GM19043 (cell line): ENCODE results near the gene TUSC2.
"Not testable (repeated sequence)": the region's sequence is repeated elsewhere in the genome, so short reads cannot be mapped to it uniquely, and the experiment has no call there.

Source experiments
- ATAC-seq: cut with Tn5 transposase; IDR thresholded peaks from one replicate; pipeline ENCODE4 v1.9.1; 2021; ENCODE audit warnings: low read depth; ENCODE audit not compliant: unreplicated experiment

TUSC2 gene

DNA sequence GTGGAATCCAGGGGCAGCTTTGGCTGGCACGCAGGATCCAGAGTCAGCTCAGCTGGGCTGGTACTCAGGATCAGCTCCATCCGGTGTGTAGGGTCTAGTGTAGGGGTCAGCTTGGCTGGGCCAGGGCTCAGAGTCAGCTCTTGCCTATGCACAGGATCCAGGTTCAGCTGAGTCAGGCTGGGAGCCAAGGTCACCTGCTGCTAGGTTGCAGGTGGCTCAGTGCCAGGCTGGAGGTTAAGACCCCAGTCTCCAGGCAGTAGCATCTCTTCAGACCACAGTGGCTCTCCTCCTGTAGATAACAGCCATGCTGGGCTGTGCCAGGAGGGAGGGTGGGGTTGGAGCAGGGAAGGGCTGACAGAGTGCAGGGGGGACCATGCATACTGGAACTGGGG is 30.6 kb downstream of the TUSC2 start:
- no peak for ATAC-seq

DNA sequence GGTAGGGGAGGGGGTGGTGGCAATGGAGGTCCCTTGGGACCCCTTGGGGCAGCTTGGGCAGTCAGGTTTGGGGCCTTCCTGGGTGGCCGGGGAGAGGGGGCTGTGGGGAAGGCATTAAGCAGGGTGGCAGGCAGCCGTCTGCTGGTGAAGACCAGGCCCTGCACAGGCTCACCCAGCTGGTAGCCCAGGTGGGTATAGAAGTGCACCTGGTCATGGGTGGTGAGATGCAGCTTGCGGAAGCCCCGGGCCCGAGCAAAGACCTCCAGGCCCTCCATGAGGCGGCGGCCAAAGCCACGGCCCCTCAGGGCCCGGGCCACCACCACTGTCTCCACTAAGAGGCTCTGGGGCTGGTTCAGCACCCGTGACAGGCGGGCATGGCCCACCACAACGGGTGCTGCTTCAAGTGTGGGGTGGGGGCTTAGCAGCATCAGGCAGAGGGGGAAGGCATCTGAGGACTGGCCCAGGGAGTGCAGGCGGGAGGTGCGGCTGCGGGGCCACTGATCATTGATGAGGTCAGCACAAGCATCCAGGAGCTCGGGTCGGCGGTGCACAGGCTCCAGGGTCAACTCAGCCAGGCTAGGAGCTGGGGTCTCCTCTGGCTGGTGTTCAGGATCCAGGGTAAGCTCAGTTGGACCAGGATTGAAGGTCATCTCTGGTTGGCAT is 31.2 kb downstream of the TUSC2 start:
- no peak for ATAC-seq

DNA sequence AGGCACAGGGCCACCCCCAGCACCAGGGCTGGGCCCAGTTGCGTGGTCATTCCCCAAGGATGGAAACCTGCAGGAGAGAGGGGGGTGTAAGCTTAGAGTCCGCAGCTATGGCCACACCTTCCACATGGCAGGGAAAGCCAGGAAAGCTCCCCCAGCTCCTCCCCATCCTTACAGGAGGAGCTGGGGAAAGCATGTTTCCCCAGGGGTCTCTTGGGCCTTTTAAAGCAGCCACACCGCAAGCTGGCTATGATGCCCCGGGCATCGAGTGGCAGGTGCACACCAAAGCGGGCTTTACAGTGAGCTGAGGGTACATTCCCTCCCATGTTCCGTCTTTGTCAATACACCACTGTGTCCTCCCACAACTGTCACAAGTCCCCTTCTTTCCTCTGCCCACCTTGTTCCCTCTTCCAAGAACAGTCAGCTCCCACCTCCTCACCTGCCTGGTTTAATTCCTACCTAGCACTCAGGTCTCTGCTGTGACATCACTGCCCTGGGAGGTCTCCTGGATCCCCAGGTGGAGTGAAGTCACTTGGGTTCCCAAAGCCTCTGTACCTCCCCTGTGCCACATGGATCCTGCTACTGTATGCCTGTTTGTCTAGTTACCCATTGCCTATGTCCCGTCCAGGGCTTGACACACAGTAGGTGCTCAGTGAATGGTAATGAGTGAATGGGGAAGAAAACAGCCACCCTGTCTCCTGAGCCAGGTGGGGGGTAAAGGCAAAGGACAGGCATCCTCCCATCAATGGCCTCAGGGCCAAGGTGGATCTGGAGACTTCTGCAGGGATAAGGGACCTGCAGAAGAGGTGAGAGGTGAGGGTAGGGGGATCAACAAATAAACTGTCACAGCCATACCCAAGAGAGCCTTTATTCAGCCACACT is 32.2 kb downstream of the TUSC2 start:
- ATAC-seq: no peak

DNA sequence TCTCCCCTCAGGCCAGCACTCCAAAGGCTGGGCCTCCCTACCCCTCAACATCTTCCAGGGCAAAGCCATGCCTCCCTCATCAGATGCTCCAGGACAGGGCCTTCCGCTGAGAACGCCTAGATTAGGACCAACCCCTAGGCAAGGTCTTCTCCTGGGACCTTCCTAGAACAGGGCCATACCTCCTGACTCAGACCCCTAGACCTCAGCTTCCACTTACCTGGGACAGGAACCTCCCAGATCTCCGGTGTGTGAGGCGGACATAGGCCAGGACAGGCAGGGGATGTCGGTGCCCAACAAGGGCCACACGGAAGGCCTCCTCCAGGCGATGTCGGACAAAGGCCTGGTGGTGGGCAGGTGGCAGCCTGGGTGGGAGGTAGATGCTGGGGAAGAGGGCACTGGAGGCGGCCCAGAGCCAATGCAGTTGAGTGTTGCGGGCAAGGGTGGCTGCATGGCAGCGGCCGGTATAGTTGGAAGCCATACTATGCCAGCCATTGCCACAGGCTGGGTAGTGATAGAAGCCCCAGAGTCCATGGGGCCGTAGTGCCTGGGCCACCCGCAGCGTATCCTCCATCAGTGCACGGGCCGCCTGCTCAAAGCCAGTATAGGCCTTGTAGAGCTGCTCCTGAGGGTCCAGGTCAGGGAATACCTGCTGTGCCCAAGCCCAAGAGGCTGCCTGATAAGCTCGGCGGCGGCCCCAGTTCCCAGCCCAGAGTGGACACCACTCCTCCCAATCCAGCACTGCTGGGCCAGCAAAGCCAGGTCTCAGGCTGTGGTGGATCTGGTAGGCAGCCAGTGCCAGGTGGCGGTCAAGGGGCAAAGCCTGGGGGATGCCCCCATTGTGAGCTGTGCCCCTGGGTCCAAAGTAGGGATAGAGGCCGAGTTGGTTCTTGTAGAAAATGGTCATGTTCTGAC is 33.3 kb downstream of the TUSC2 start:
- no peak for ATAC-seq

DNA sequence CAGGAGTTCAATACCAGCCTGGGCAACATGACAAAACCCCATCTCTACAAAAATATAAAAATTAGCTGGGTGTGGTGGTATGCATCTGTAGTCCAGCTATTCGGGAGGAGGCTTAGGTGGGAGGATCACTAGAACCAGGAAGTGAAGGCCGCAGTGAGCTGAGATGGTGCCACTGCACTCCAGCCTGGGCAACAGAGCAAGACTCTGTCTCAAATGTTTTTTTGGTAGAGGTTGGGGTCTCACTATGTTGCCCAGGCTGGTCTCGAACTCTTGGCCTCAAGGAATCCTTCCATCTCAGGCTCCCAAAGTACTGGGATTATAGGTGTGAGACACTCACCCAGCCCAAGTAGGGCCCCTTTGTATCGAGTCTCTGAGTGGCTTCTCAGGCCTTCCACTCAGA is 33.9 kb downstream of the TUSC2 start:
- ATAC-seq: no peak

DNA sequence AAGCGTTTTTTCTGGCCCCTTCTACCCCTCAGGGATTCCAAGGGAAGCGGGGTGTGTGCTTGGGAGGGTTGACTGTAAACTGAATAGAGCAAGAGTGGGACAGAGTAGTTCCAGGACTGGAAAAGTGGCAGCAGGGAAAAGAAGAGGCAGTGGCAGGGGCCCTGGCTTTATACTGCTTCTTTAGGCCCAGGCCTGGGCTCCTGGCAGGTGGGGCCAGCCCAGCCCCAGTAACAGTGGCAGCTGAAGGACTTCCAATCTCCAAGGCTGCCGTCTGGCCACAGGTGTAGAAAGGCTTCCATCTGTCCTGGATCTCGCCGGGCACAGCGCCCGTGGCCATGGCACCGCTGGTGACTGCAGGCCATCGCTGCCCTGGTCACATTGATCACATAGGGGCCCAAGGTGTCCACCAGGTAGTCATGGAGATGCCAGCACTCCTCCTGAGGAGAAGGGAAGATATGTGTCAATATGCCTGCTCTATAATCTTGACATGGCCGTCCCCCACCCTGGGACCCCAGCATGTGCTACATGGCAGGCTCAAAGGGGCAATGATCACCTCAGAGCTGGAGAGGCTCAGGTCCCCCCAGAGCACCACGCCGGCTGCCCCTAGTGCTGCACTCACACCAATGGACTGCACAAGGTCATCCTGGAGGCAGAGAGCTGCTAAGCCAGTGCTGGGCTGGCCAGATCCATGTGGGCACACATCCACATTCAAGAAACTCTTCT is 34.8 kb downstream of the TUSC2 start:
- no peak for ATAC-seq

DNA sequence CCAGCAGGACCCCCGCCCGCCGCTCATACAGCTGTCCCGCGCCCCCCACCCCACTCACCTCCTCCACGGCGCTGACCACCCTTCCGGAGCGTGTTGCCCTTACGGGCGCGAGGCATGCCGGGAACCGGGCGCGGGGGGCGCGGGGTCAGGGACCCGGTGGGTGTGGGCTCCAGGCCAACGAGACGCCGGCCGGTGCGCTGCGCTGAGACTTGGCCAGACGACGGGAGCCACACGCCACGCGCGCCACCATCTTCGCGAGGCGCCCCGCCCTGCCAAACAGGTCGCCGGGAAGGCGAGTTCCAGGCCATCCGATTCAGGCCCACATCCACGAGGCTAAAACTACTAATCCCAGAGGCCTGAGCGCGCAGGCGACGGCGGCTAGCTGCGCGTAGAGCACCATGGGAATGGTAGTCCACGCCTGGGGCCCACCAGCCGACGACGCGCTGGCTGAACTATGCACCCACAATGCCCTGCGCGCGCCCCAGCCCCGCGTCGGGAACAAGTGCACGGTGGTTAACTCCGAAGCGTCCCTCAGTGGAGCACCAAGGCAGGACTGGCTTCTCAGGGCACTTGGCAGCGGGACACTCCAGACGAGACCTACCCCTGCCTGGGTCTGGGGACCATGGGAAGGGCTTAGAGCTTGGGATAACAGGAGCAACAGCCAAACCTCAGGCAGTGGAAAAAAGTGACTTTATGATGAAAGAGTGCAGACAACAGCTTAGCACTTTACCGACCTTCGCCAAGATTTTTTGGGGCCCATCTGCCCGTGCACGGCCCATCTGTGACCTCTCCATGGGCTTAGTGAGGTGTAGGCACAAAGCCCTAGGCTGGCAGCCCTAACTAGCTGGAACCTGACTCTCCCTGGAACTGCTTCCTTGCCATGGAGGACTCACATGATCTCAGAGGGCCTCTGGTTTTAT is 35.6 kb downstream of the TUSC2 start, which contains the start of gene IFRD2:
IFRD2 (minus strand) TSS at position 271 of the 920 bp plus-strand sequence; CDS start at position 116, 155 bp downstream.
- peak; percentile 99 for ATAC-seq

DNA sequence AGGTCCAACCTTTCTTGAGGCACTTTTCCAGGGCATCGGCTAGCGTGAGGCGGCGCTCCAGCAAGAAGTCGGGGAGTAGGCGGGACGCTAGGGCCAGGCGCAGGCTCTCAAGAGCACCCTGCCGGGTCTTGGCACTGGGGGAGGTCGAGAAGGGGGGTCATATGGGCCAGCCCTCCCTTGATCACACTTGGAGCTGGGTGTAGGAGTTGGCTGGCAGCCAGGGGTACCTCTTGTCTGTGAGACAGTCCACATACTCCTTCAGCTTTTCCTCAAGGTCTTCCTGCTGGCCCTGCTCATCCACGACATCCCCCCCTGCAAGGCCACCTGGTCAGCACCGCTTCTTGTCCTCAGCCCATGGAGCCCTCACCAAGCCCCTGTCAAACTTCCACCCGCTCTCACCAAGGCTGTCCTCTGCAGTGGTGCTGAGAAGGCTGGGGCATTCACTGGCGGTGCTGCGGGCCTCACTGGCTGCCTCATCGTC is 37.8 kb downstream of the TUSC2 start:
- ATAC-seq: no peak

DNA sequence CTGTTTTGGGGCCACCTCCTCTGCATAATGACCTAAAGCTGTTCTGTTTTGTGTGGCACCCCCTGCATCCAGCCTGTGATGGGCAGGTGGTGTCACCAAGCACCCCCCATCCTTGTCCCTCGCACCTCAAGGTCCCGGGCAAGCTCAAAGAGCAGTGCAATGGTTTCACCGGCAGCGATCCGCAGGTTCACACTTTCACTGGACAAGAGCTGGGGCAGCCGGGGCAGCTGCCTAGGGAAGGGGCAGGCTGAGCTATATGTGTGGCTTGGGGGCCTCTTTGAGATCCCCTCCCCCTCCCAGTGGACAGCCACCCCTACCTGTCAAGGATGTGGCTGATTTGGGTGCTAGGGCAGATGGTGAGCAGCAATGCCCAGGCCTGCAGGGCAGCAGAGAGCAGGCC is 38.9 kb downstream of the TUSC2 start:
- no peak for ATAC-seq

DNA sequence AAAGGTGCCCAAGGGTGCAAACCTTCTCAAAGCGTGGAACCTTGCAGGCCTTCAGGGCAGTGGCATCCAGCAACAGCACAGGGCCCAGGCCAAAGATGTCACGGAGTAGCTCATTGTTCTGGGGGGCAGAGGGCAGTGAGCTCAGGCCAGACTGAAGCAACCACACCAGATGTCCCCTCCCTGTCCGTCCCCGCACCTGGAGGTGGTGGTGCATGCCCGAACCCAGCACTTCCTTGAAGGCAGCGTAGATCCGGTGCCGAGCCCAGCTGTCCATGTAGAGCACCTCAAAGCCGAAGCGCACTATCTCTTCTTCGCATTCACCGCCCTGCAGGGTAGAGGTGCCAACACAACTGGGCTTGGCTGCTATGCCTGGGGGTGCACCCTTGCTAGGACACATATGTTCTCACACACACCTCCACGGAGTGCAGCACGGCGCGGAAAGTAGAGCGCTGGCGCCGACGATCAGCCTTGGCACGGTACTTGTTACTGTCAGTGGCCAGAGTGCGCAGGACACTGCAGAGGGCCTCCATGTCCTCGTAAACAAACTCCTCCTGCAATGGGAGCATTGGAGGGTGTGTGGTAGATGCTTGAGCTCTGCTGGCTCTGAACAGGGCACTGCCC is 39.5 kb downstream of the TUSC2 start:
- ATAC-seq: no peak

DNA sequence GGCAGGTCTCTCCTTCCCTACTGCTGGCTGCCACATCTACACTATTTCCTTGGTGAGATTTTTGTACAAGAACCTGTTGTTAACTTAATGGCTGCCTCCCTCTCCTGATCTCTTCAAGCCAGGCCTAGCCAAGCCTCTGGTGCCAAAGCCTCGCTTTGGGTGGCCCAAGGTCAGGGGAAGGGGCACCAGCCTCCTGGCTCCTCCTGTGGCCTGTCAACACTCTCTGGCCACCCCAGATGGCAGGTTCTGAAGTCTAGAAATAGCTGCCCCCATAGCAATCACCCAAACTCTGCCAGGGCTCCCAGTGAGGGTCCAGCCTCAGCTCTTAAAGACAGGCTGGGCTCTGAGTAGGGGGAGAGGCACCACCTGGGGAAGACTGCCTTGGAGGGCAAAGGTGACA is 40.8 kb downstream of the TUSC2 start:
- no peak for ATAC-seq

DNA sequence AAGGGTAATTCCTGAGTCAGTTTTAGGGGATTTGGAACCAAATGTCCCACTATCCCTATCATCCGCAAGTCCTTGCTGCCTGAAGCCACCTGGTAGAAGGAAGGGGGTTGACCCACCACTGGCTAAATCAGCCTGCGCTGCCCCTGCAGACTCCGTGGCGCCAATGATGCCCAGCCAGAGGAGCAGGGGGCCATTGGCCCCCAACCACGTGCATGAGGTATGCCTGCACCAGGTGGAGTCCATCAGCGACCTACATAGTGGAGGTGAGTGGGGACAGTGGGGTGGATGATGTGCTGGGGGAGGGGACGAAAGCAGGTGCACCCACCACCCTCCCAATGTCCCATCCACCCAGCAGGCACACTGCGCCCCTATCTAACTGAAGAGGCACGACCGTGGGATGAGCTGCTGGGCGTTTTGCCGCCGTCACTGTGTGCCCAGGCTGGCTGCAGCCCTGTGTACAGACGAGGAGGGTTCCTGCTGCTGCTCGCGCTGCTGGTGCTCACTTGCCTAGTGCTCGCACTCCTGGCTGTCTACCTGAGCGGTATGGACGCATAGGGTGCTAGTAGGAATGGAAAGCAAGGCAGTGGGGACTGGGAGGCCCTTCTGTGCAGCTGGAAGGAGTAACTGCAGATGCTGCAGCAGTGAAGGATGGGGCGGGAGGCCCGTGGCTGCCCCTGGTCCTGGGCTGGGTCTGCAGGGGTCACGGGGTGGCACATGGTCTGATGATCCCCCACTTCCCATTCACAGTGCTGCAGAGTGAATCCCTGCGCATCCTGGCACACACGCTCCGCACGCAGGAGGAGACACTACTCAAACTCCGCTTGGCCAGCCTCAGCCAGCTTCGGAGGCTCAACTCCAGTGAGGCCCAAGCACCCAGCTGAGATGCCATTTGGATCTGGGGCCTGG is 41.4 kb downstream of the TUSC2 start:
- no peak for ATAC-seq

DNA sequence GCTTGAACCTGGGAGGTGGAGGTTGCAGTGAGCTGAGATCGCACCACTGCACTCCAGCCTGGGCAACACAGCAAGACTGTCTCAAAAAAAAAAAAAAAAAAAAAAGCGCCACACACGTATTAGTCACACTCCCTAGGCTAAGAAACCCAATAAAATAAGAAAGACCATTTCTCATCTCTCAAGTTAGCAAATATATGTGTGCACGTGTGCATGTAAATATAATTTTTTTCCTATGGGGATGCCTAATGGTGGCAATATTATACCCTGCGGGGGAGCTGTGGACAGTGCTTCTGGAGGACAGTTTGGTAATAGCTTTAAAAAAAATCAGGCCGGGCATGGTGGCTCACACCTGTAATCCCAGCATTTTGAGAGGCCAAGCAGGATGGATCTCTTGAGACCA is 43.9 kb downstream of the TUSC2 start:
- ATAC-seq: not testable (repeated sequence)

DNA sequence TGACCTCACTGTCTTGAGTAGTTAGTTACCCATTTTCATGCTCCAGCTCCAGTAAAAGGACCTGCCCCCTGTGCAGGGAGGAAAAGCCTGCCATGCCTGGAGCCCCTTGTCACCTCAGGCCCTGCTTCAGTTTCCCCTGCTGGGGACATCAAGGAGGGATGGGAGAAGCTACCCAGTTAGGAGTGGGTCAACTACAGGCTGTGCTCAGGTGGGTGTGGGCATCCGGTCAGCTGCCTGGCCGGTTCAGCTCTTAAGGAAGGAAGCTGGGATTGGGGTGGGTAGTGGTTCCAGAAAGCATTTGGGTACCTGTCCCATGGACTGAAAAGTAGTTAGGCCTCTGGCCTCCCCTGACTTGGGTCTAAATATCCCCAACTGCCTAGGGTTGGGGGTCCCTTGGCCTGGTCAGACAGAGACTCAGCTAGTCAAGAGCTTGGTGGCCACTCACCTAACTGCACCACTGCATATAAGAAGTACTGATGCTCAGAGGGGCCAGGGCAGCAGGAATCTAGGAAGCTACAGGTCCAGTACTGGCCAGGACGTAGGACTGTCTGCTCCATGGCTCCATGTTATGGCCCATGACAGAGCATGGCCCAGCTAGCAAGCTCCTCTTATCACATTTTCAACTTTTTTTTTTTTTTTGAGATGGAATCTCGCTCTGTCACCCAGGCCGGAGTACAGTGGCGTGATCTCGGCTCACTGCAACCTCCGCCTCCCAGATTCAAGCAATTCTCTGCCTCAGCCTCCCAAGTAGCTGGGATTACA is 48.6 kb downstream of the TUSC2 start:
- ATAC-seq: no peak

DNA sequence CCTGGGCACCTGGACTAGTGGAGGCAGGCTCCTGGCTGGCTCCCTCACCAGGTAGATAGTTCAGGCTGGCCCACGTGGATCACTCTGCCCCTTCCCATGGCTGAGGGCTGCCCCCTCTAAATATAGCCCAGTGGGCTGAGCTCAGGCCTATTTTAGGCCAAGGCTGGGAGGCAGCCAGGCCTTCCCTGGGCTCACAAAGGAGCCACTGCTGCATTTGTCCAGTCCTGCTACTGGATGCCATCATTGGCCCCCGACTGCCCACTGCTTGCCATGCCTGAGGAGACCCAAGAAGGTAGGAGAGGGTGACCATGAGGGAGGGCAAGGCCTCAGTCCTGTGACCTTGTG is 49.2 kb downstream of the TUSC2 start, which contains the start of gene LSMEM2:
LSMEM2 (plus strand) TSS at position 208 of the 345 bp plus-strand sequence; CDS start at position 235, 27 bp downstream.
- ATAC-seq: no peak

DNA sequence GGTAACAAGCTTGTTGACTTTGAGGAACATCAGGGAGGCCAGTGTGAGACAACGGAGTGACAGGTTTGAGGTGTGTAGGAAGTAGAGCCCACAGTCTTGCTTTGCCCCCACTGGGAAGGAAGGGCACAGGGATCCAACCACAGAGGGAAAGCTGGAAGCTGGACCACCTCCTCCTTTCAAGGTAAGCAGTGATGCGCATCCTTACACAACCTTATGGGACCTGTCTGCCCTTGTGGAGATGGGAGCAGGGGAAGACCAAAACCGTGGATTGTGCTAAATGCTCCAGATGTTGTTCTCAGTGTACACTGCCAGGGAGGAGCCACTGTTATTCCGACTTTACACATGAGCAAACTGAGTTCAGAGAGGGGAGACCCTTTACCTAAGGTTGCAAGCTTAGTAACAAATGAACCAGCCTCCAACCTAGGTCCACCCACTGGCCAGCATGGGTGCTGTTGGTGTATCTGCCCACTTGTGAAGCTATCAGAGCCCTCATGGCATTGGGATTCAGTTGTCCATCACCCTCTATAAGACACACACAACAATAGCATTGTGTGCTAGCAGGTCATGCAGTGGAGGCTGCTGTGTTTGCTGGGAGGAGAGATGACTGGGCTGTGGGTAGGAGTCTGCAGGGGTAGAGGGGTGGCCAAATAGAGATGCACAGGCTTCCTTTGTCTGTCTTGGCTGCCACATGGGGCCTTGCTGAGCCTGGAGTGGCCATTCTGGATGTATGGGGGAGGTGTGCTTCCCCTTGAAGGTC is 49.7 kb downstream of the TUSC2 start:
- ATAC-seq: no peak
